Gastrocnemius medialis (tissue), 4 donors: ENCODE measurements around the gene PLD1. TPM values are rescaled to one million over a fixed set of nuclear protein-coding genes. Genes with fewer than 3 reads are reported as not detected.

Source experiments
- ATAC-seq, 2 donors: fragments of 150-250 bp; one replicate each; pipeline ENCODE4 v1.9.1; 2016
- DNase-seq, 2 donors: peaks; one replicate each; pipeline ENCODE4 v3.0.0-alpha.2; 2019
- H3K27ac ChIP-seq, 4 donors: fragments of 200-600 bp; sonication (generic); 1 replicate in 1 of 4; 2 replicates in 3 of 4; pipeline ENCODE4 v1.5.1; 2016 to 2018; ENCODE audit warnings: mild to moderate bottlenecking in 2 of 4, moderate library complexity in 1 of 4
- H3K27me3 ChIP-seq, 3 donors: fragments of 200-600 bp; sonication (generic) in 2 of 3; 1 replicate in 1 of 3; 2 replicates in 2 of 3; pipeline versions ENCODE4 v1.5.1 to v1.6.0; 2016 to 2019; ENCODE audit warnings: mild to moderate bottlenecking in 1 of 3, moderate library complexity in 1 of 3
- H3K36me3 ChIP-seq, 2 donors: fragments of 200-600 bp; sonication (generic) in 1 of 2; one replicate each; pipeline ENCODE4 v1.5.1; 2017 to 2018
- H3K4me1 ChIP-seq, 2 donors: fragments of 200-600 bp; sonication (generic) in 1 of 2; one replicate each; pipeline ENCODE4 v1.5.1; 2016 to 2017; ENCODE audit warnings: mild to moderate bottlenecking in 2 of 2
- H3K4me3 ChIP-seq, 4 donors: fragments of 200-600 bp; sonication (generic) in 3 of 4; 1 replicate in 1 of 4; 2 replicates in 3 of 4; pipeline ENCODE4 v1.5.1; 2016 to 2019; ENCODE audit warnings: mild to moderate bottlenecking in 2 of 4
- H3K9me3 ChIP-seq, 3 donors: fragments of 200-600 bp; sonication (generic) in 2 of 3; 1 replicate in 1 of 3; 2 replicates in 2 of 3; pipeline ENCODE4 v1.5.1; 2016 to 2019
- POLR2A ChIP-seq, 2 donors: fragments of 450-650 bp; IDR thresholded peaks; one replicate each; pipeline ENCODE4 v1.6.1; 2017; ENCODE audit warnings: antibody characterized with exemption in 2 of 2, mild to moderate bottlenecking in 2 of 2, moderate library complexity in 2 of 2
- in situ Hi-C, 4 donors: fragments of 200-750 bp; cut with MboI; loops; one replicate each; pipeline versions ENCODE4 v1.15.0 to v1.8.0; 2017; ENCODE audit warnings: low sequenced_read_pairs in 4 of 4
- intact Hi-C: fragments of 100-400 bp; cut with DNase I; formaldehyde crosslinking; loops from one replicate; pipeline ENCODE4 v1.15.1; 2023; ENCODE audit warnings: low total_unique reads
- total RNA-seq, 4 donors: library from RNA; depleted of rRNA; stranded (reverse); fragments of >200 nt; gene quantifications; one replicate each; pipeline versions ENCODE4 v1.1.0 to v1.2.3, GENCODE V29; 2016
- TF ChIP-seq, protein P1 (sequence below), 5 experiments: fragments of 450-650 bp in 3 of 5; fragments of 200-600 bp in 2 of 5; sonication (generic) in 2 of 5; IDR thresholded peaks in 4 of 5; conservative IDR thresholded peaks in 1 of 5; 1 replicate in 4 of 5; 2 replicates in 1 of 5; pipeline ENCODE4 v1.5.1; 2016 to 2019; ENCODE audit warnings: antibody characterized with exemption in 5 of 5, mild to moderate bottlenecking in 3 of 5, moderate library complexity in 3 of 5

Gene PLD1
- total RNA-seq, 4 donors from 2014 or later: 1.9 to 5.6 (median 4.6) TPM

DNA sequence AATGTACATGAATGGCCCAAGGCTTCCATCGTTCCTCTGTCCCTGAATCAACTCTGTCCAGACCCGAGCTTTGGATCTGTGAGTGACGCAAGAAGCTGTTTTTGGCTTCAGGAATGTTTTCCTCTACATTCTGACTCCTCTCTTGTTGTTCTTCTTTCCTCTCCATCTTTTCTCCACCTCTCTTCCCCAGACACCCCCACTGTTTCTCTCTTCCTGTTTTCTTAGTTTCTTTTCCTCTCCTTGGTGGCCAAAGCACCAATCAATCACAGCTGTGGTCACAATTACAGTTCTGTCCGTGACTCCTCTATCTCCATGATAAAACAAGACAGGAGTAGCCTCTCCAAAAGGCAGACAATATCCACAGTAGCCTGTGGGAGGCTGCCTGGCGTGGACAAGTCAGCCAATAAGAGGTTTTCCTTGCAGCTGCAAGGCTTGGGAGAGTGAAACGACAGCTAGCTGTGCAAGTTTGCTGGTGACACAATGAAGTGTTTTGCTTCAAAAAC lies 28.0 kb upstream of the PLD1 start:
- ATAC-seq (peak; percentile 65 to 69), DNase-seq (peak; percentile 37 to 58)
- intact Hi-C loops (loop anchor here (10.0 kb wide), 1 partner anchor 653 kb away; no protein-coding TSS in a partner anchor), in situ Hi-C loops (loop anchor here in 3 of 4 donors (10.0 to 25.0 kb wide), 3 partner anchors 193 to 499 kb away; no protein-coding TSS in a partner anchor)
- TF ChIP-seq, protein P1, sequence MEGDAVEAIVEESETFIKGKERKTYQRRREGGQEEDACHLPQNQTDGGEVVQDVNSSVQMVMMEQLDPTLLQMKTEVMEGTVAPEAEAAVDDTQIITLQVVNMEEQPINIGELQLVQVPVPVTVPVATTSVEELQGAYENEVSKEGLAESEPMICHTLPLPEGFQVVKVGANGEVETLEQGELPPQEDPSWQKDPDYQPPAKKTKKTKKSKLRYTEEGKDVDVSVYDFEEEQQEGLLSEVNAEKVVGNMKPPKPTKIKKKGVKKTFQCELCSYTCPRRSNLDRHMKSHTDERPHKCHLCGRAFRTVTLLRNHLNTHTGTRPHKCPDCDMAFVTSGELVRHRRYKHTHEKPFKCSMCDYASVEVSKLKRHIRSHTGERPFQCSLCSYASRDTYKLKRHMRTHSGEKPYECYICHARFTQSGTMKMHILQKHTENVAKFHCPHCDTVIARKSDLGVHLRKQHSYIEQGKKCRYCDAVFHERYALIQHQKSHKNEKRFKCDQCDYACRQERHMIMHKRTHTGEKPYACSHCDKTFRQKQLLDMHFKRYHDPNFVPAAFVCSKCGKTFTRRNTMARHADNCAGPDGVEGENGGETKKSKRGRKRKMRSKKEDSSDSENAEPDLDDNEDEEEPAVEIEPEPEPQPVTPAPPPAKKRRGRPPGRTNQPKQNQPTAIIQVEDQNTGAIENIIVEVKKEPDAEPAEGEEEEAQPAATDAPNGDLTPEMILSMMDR (IDR thresholded peaks at IDR 0.05 in 4 of 5, conservative IDR thresholded peaks at IDR 0.05 in 1 of 5): no peak
- no peak for TF ChIP-seq POLR2A (IDR thresholded peaks at IDR 0.05)
- Histone ChIP-seq H3K27ac (peak overlapping the region; percentile 27 to 54 (median 50)), H3K4me3 (peak overlapping the region in 3 of 4 donors; percentile 3 to 6 (median 4)), H3K4me1 (peaks cover 14 to 18% of the 10 kb centered on the region in 2 donors), H3K27me3 (no peaks in the 10 kb centered on the region), H3K36me3 (no peaks in the 10 kb centered on the region), H3K9me3 (no peaks in the 10 kb centered on the region)

GRCh38 chr3:171837698-171838097 lies 27.4 kb upstream of the PLD1 start:
- no peak for TF ChIP-seq POLR2A (IDR thresholded peaks at IDR 0.05)
- TF ChIP-seq, protein P1 (IDR thresholded peaks at IDR 0.05 in 4 of 5, conservative IDR thresholded peaks at IDR 0.05 in 1 of 5): no peak
- no peaks in the 10 kb centered on the region for H3K36me3 ChIP-seq
- peaks cover 14 to 18% of the 10 kb centered on the region in 2 donors for H3K4me1 ChIP-seq
- H3K4me3 ChIP-seq: no peak overlapping the region
- no peaks in the 10 kb centered on the region for H3K27me3 ChIP-seq
- H3K9me3 ChIP-seq: no peaks in the 10 kb centered on the region
- ATAC-seq (no peak), DNase-seq (no peak)
- peak overlapping the region in 3 of 4 donors; percentile 49 to 54 (median 52) for H3K27ac ChIP-seq
- intact Hi-C loops (loop anchor here (10.0 kb wide), 1 partner anchor 653 kb away; no protein-coding TSS in a partner anchor), in situ Hi-C loops (loop anchor here in 3 of 4 donors (10.0 to 25.0 kb wide), 3 partner anchors 193 to 500 kb away; no protein-coding TSS in a partner anchor)

GRCh38 chr3:171836855-171837254 lies 26.6 kb upstream of the PLD1 start:
- TF ChIP-seq POLR2A (IDR thresholded peaks at IDR 0.05): no peak
- TF ChIP-seq, protein P1 (IDR thresholded peaks at IDR 0.05 in 4 of 5, conservative IDR thresholded peaks at IDR 0.05 in 1 of 5): no peak
- Histone ChIP-seq H3K36me3 (no peaks in the 10 kb centered on the region), H3K9me3 (no peaks in the 10 kb centered on the region), H3K4me1 (peaks cover 14 to 18% of the 10 kb centered on the region in 2 donors), H3K4me3 (no peak overlapping the region), H3K27me3 (no peaks in the 10 kb centered on the region), H3K27ac (peak overlapping the region in 1 of 4 donors; percentile 3)
- intact Hi-C loops (loop anchor here (10.0 kb wide), 1 partner anchor 652 kb away; no protein-coding TSS in a partner anchor), in situ Hi-C loops (loop anchor here in 3 of 4 donors (10.0 to 25.0 kb wide), 3 partner anchors 192 to 500 kb away; no protein-coding TSS in a partner anchor)
- no peak for ATAC-seq
- no peak for DNase-seq

- Histone ChIP-seq H3K36me3 (no peaks in the 10 kb centered on the region), H3K27ac (peak overlapping the region; percentile 46 to 63 (median 54)), H3K4me3 (no peak overlapping the region), H3K27me3 (no peaks in the 10 kb centered on the region), H3K9me3 (no peaks in the 10 kb centered on the region), H3K4me1 (peaks cover 14 to 18% of the 10 kb centered on the region in 2 donors)
- DNase-seq (no peak), ATAC-seq (no peak)
- TF ChIP-seq POLR2A (IDR thresholded peaks at IDR 0.05): no peak
- TF ChIP-seq, protein P1 (IDR thresholded peaks at IDR 0.05 in 4 of 5, conservative IDR thresholded peaks at IDR 0.05 in 1 of 5): no peak
- in situ Hi-C loops: loop anchor here in 3 of 4 donors (10.0 to 25.0 kb wide), 3 partner anchors 191 to 502 kb away; no protein-coding TSS in a partner anchor
- intact Hi-C loops: loop anchor here (10.0 kb wide), 1 partner anchor 651 kb away; no protein-coding TSS in a partner anchor
Observed at GRCh38 chr3:171835613-171836012, 25.3 kb upstream of the PLD1 start.
